Left hindlimb (tissue), 1 donor: Measurements from ENCODE around the gene ST8SIA4.

Experiments used
- DNase-seq: peaks from one replicate; pipeline ENCODE4 v3.0.0-alpha.2; 2018

Gene ST8SIA4

DNA sequence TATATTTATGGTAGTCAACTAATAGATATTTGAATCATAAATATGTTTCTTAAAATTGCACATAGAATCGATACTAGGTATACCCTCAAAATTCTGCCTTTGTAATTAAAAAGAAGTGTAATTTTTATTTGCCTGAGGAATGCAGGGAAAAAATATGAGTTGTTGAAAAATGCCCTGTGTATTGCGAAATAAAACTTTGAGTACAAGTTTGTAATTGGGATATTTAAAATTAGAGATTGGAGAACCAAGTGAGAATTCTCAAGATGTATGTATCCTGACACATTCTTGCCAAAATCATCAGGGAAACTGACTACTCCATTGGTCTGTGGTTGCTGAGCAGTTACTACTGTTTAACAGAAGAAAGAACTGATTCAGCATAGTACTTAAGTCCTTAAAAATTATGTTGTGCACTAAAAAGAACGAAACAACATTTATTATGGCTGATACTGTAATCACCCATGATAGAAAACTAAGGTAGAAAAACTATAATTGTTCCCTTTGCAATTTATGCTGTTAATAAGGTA lies 36.0 kb downstream of the ST8SIA4 start:
- no peak for DNase-seq

DNA sequence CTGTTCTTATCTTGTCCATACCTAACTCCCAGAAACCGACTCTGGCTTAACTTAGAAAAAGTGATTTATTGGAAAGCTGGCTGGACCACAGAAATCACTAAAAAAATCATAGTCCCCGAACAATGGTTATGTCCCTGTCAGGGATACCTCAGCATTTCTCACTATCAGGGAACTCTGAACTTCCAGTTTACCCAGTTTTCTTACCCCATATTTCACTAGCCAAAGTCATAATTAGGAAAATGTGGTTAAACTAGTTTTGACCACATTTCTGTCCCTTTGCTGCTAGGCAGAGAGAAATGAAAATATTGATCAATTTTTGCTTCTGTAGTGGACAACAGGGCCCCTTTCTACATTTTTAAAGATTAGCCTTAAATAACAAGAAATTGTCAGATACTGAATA lies 38.2 kb downstream of the ST8SIA4 start:
- no peak for DNase-seq

DNA sequence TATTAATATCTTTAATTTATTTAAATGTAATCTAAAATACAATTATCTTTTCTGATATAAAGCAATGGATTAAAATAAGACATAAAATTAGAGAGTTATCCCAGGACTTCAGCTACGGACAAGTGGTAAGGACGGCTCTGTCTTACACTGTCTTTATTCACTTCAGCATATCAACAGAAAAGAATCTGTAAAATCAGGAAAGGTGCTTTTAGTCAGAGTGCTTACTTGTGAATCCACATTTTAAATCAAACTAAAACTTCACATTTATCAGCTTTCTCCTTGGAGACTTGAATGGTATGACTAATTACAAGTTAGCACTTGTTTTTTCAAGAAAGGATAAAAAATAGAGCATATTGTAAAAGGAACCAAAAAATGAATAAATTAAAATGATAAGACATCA lies 39.3 kb downstream of the ST8SIA4 start:
- no peak for DNase-seq

GRCh38 chr5:100861148-100861547 lies 41.9 kb downstream of the ST8SIA4 start:
- no peak for DNase-seq

DNA sequence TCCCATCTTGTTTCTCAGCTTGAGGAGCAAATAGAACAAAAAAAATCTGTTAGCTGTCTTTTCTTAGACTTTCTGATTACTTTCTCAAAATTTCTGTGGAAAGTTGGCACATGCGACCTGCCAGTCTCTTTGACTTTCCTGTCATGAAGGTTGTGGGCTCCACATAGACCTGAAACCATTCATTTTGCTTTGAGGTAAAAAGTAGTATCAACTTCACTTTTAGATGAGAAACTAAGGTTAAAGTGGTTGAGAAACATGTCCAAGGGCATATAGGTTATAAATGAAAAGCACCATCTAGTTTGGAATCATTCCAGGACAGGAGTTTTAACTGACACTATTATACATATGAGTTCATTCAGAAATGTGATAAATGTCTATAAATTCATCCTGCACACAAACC lies 42.7 kb downstream of the ST8SIA4 start:
- DNase-seq: no peak

GRCh38 chr5:100858987-100859545 lies 44.0 kb downstream of the ST8SIA4 start:
- DNase-seq: no peak

DNA sequence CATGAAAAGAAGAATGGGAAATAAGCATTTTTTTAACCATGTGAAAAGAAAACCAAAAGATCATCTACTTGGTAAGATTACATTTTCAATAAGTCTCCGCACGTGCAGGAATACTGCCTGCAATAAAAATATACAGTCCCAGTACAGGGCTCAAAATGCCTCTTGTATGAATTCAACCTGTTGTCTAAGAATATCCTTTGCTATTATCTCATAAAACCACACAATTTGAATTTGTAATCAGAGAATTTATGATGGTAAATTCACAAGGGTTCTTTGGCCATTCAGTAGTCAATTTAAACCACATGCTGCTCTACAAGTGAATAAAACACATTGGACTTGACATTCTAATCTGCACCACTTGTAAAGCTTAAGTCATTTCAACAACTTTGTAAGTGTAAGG lies 46.6 kb downstream of the ST8SIA4 start:
- DNase-seq: no peak

DNA sequence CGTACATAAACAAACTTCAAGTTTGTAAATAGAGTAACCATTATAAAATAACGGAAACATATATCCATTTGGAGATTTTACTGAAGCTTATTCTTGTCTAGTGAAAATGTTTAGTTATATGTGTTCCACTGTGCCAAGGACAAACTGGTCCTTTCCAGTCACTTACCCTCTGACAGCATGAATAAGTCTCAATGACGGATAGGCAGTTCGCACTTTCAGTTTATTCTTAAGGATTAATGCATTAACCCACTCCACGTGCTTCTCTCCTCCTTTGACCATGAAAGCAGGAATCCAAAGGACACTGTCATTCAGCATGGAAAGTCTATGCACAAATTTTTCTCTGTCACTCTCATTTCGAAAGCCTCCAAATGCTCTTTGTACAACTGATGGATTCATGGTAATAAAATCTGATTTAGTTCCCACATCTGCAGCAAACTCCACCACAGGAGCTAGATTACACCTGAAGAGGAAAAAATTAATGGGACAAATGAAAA lies 47.1 kb downstream of the ST8SIA4 start:
- DNase-seq: no peak

GRCh38 chr5:100855295-100855694 lies 47.8 kb downstream of the ST8SIA4 start:
- DNase-seq: no peak

DNA sequence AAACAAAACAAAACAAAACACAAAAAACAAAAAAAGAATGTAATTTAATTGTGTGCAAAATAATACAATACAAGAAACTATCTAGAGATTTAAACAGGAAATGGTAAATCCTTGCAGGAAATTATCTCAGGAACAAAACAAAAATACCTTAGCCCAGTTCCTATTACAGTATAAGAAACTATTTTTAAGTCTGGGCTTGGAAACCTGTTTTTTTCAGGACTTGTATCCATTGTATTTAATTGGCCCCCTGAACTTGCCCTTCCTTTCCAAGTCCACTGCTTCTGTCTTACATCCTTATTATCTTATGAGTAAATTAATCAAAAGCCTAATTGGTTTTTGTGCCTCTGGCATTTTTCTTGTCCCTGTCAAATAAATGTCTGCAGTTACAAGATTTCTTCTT lies 48.5 kb downstream of the ST8SIA4 start:
- DNase-seq: no peak

DNA sequence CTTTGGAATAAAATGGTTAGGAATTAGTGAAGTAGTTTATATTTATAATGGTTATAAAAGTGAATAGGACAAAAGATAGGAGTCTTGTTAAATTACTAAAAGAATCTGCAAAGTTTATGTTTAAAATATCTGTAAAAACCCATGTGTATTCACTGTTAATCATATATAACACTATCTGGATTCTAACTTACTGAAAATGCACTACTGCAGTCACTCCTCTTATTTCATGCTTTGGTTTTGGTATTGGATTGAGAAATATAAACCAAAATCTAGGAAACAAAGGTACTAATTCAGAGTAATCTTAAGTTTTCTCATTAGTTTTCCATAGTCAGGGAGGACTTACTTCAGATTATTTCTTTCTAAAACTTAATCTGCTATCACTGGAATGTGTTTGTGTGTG lies 49.5 kb downstream of the ST8SIA4 start:
- DNase-seq: no peak

GRCh38 chr5:100852988-100853449 lies 50.1 kb downstream of the ST8SIA4 start:
- no peak for DNase-seq

DNA sequence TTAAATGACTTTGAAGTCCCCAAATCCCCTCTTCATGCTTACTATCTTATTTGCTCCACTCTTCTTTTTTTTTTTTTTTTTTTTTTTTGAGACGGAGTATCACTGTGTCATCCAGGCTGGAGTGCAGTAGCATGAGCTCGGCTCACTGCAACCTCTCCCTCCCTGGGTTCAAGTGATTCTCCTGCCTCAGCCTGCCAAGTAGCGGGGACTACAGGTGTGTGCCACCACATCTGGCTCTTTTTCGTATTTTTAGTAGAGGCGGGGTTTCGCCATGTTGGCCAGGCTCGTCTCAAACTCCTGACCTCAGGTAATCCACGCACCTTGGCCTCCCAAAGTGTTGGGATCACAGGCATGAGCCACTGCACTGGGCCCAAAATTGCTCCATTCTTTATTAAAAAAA lies 51.0 kb downstream of the ST8SIA4 start:
- no peak for DNase-seq

- no peak for DNase-seq
Observed at GRCh38 chr5:100846772-100847171, 56.3 kb downstream of the ST8SIA4 start.

- DNase-seq: no peak
Observed at GRCh38 chr5:100842080-100842479, 61.0 kb downstream of the ST8SIA4 start.

GRCh38 chr5:100841358-100842076 lies 61.6 kb downstream of the ST8SIA4 start:
- DNase-seq: no peak

- DNase-seq: no peak
Observed at GRCh38 chr5:100840789-100841188, 62.3 kb downstream of the ST8SIA4 start.

DNA sequence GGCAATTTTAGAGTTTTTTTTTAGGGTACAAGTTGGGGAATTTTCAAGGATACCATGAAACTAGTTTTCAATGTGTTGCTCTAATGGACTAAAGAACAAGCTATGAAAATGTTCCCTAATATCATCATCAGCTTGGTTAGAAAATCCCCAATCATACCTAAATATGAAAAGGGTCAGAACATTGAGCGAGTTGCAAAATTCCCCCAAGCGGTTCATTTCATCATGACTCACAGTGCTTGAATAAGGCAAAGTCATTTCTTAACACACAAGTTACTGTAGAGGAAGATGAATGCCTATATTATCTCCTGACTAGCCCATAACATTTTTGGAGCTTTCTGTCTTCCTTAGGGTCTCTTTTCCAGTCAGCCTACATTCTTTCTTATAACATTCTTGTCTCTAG lies 62.7 kb downstream of the ST8SIA4 start:
- DNase-seq: no peak

GRCh38 chr5:100838048-100838473 lies 65.0 kb downstream of the ST8SIA4 start:
- DNase-seq: no peak

- DNase-seq: no peak
Observed at GRCh38 chr5:100834519-100834918, 68.6 kb downstream of the ST8SIA4 start.

DNA sequence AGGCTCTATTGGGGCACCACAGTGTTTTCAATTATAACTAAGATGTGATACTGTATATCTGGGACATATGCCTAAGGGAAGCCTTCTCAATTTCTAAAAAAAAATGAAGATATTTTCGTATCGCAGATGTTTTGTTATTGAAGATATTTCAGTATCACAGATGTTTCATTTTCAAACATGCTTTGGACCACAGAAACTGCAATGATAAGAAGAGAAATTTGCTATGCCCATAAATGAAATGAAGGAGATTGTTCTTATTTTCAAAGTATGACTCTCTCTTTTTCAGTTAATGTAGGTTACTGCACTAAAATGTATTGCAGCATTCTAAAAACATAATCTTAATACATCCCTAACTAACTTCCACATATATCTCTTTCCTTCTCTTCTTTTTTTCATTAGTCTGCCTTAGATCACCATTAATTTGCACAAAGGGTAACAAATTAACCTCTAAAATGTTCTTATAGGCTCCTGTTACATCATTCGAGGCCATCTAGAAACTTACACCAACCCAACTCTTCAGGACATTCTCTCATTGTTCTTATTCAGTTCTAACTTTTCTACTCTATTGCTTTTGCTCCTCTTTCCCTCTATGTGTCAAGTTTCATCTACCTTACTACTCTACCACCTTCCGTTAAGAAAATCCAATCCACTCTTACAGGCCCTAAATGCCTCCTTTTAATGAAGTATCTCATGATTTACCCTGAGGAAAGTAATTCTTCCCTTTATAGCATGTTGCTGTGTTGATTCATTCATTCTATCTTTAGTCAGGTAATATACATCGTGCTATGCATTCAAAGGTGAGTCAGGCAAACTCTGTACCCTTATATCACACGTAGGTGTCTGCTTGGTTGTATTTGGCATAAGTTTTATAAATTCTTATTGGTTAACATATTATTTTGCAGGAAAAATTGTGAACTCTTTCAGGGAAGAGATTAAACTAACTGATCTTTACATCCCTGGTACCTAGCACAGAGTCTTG lies 70.5 kb downstream of the ST8SIA4 start:
- no peak for DNase-seq

- DNase-seq: no peak
Observed at GRCh38 chr5:100828898-100829356, 74.2 kb downstream of the ST8SIA4 start.
